Mononuclear cell (primary cell): ENCODE measurements around the gene OR51S1. TPM values are rescaled to one million over a fixed set of nuclear protein-coding genes. Genes with fewer than 3 reads are reported as not detected.
"Not testable (repeated sequence)": the region's sequence is repeated elsewhere in the genome, so short reads cannot be mapped to it uniquely, and the experiment has no call there.

Experiments used
- H3K27me3 ChIP-seq: 2 replicates; pipeline ENCODE4 v1.6.0; 2011; ENCODE audit warnings: low read length, control low read depth; ENCODE audit not compliant: insufficient read depth
- H3K4me1 ChIP-seq: 2 replicates; pipeline ENCODE4 v1.5.1; 2011; ENCODE audit warnings: mild to moderate bottlenecking, low read length, control low read depth; ENCODE audit not compliant: insufficient read depth
- H3K4me3 ChIP-seq: 2 replicates; pipeline ENCODE4 v1.5.1; 2011; ENCODE audit warnings: mild to moderate bottlenecking, low read length, moderate library complexity
- H3K9me3 ChIP-seq: 2 replicates; pipeline ENCODE4 v1.5.1; 2011; ENCODE audit warnings: low read depth, mild to moderate bottlenecking, control low read depth, low read length
- total RNA-seq: library from RNA; depleted of rRNA; stranded (reverse); fragments of >200 nt; gene quantifications from one replicate; pipeline ENCODE4 v1.2.3, GENCODE V29; 2012

Gene OR51S1
- total RNA-seq, 1 donor = not detected

DNA sequence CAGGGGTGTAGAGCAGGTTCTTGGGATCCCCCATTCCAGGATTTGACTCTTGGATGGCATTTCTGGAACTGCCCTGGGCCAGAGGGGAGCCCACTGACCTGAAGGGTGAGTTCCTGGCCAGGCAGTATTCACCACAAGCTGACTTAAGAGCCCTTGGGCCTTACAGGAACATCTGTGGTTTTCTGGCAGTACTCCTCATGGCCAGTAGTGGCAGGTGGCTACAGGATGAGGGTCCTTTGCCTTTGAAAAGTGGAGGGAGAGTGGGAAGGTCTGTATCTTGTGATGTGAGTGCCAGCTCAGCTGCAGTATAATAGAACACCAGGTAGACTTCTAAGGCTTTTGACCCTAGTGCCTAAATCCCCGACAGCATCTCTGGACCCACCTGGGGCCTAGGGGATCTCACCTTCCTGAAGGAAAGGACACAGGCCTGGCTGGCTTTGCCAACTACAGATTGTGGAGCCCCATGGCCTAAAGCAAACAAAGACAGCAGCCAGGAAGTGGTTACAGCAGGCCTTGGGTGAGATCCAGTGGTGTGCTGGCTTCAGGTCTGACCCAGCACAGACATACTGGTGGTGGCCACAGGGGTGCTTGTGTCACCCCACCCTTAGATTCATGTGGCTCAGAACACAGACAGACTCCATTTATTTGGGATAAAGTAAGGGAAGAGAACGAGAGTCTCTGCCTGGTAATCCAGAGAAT, 9.0 kb downstream of the OR51S1 start:
- Histone ChIP-seq H3K4me3 (no peak overlapping the region), H3K4me1 (no peaks in the 10 kb centered on the region), H3K9me3 (no peaks in the 10 kb centered on the region), H3K27me3 (no peaks in the 10 kb centered on the region)

- Histone ChIP-seq H3K4me3 (no peak overlapping the region), H3K27me3 (no peaks in the 10 kb centered on the region), H3K4me1 (no peaks in the 10 kb centered on the region), H3K9me3 (no peaks in the 10 kb centered on the region)
Observed at GRCh38 chr11:4830909-4831308, 18.1 kb downstream of the OR51S1 start.

DNA sequence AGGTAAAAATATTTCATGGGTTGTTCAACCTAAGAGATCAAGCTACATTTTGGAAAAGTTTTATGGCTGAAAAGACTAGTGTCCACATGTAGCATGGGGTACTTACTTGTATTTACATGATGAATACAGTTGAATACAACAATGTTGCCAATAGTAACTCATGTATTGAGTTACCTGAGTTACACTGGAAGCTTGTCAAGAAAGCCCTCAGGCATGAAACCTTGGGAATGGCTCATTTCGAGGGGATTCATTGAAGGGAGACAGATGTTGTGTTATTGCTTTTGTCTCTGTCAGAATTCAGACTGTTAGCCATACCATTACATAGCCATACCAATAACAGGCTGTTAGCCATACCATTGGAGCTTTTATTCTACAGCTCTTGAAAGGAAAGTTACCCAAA, 18.7 kb downstream of the OR51S1 start:
- Histone ChIP-seq H3K4me1 (no peaks in the 10 kb centered on the region), H3K27me3 (no peaks in the 10 kb centered on the region), H3K9me3 (no peaks in the 10 kb centered on the region), H3K4me3 (no peak overlapping the region)

DNA sequence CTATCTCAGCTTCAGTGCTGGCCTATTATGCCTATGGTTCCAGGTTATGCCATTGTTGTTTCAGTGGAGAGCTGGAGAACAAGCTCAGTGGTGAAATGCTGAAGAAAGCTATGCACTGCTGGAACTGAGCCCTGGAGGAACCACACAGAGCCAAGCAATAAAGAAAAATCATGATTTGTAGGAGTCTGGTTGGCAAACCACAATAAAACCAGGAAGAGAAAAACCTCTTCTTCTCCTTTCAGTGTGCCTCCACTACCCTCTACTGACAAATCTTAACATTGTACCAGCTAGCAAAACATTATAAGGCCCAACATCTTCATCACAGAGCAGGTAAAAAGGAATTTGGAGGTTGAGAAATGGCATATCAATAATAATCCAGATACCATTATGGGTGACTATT, 22.6 kb downstream of the OR51S1 start:
- Histone ChIP-seq H3K27me3 (no peaks in the 10 kb centered on the region), H3K9me3 (no peaks in the 10 kb centered on the region), H3K4me3 (no peak overlapping the region), H3K4me1 (no peaks in the 10 kb centered on the region)

DNA sequence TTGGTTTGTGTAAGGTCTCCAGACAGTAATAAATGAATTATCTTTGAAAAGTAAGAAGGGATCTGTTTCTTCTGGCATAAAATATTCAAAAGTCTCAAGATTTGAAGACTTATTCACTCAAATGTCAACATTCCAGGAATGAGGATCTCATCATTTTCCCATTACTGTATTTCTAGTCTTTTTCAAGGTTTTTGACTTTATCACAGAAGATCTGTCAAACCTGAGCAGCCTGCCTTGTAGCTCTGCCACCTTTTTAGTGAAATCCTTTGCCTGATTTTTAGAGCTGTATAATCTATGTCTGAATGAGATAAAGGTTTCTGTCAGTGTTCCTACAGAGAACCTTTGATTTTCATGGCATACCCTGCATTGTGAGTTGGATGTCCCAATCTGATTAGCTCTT, 23.9 kb downstream of the OR51S1 start:
- Histone ChIP-seq H3K9me3 (no peaks in the 10 kb centered on the region), H3K27me3 (no peaks in the 10 kb centered on the region), H3K4me1 (no peaks in the 10 kb centered on the region), H3K4me3 (no peak overlapping the region)

DNA sequence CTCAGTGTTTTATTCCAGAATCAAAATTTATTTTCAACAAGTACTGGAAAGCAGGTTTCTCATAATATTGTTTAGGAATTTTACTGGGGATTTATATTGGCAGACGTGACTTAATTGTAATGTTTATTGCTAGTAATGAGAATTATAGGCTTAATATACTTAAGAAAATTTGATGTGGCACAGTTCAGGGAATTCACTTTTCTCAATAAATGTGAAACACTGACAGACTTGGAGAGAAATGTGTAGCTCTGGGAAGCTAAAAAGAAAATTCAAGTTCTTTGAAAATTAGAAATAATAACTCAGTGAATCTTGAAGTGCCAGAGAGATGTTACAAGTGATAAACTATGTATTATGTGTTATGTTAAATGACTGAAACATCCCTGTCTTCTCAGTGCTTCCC, 28.0 kb downstream of the OR51S1 start, which contains the start of gene OR51F2:
OR51F2 (plus strand) TSS at position 301 of the 400 bp plus-strand sequence. CDS start 101 bp downstream, outside the sequence.
- no peaks in the 10 kb centered on the region for H3K9me3 ChIP-seq
- no peak within 1 kb of the TSS for H3K4me3 ChIP-seq
- no peaks in the 10 kb centered on the region for H3K27me3 ChIP-seq
- H3K4me1 ChIP-seq = no peaks in the 10 kb centered on the region

DNA sequence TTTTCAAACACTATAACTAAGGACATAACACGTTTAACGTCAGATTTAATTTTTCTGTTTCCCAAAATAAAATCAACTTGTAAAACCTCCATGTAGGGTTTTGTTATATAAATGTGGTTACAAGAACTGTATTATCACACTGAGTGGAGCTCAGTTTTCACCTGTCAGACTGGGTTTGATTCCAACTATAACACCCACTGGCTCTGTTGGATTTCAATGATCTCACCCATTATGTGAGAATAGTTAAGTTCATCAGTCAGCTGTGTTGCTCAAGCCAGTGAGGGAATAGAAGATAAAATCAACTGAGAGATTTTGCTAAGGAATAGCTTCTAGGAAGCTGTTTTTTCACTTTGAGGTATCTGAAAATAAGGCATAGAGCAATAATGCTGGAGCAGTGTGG, 39.8 kb downstream of the OR51S1 start:
- Histone ChIP-seq H3K9me3 (no peaks in the 10 kb centered on the region), H3K27me3 (no peaks in the 10 kb centered on the region), H3K4me3 (no peak overlapping the region), H3K4me1 (no peaks in the 10 kb centered on the region)

- no peak overlapping the region for H3K4me3 ChIP-seq
- H3K9me3 ChIP-seq = no peaks in the 10 kb centered on the region
- no peaks in the 10 kb centered on the region for H3K4me1 ChIP-seq
- no peaks in the 10 kb centered on the region for H3K27me3 ChIP-seq
Observed at GRCh38 chr11:4808476-4808875, 40.5 kb downstream of the OR51S1 start.

DNA sequence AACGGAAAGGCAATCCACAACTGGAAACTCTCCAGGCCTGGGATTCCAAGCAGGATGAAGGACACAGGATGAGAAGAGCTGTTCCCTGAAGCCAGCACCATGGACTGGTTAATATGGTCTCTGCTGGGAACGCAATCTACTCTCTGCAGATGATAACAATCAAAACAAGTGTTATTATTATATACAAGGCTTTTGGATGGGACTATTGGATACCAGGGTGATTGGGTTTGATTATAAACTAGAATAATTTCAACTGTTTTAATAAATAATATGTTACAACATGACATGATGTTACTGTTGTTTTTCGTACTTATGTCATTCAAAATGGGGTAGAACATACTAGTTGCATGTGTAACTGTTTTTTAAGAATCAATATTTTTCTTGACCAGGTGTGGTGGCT, 44.7 kb downstream of the OR51S1 start, which contains the start of gene OR52R1:
OR52R1 (minus strand) TSS at position 101 of the 400 bp plus-strand sequence; CDS start at position 101, 0 bp downstream.
- Histone ChIP-seq H3K4me1 (no peaks in the 10 kb centered on the region), H3K27me3 (no peaks in the 10 kb centered on the region), H3K4me3 (no peak within 1 kb of the TSS), H3K9me3 (no peaks in the 10 kb centered on the region)

- not testable (repeated sequence) for H3K9me3 ChIP-seq, H3K4me1 ChIP-seq, H3K27me3 ChIP-seq, H3K4me3 ChIP-seq
Observed at GRCh38 chr11:4801316-4801715, 47.7 kb downstream of the OR51S1 start.

DNA sequence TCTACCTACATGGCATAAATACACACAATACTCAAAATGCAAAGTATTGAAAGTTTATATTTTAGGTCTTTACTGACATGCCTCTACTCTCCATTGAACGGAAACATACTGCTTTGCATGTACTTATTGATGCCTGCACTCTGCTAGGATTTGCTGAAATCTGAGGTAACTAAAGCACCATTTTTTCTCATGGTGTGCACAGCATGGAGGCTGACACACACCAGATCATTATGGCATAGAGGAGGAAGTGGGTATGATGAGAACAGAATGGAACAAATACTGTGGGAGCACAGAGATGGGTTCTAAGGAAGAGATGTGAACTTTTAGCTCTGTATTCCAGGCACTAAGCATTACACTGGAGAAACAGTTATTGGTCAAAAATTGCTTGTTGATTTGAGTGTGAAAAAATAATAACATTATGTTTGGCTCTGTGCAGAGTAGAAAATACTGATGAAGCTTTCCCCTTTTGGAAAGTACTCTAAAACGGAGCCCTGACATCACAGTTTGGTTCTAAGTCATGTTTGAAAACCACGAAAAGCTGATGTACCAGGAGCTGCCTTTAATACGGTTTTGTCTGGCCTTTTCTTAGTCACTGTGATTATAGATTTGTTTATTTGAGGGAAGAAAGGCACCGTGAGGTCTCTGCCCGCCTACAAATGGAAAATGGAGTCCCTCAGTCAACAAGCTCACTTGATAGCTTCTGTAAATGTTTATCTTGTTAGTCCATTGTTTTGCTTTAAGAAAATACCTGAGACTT, 50.4 kb downstream of the OR51S1 start:
- H3K27me3 ChIP-seq = no peaks in the 10 kb centered on the region
- no peaks in the 10 kb centered on the region for H3K9me3 ChIP-seq

More for the DNA sequence above, 50.4 kb downstream of the OR51S1 start:
- no peak overlapping the region for H3K4me3 ChIP-seq
- H3K4me1 ChIP-seq = no peaks in the 10 kb centered on the region

Other genes with a start within 250 kb of the OR51S1 start
- gene TRIM68, start 241.0 kb downstream of the OR51S1 start, total RNA-seq = 7.3 TPM
- gene OR51D1, start 211.7 kb downstream of the OR51S1 start, total RNA-seq = 0.10 TPM
- not detected for gene OR51E1, start 205.2 kb downstream of the OR51S1 start, total RNA-seq
- gene OR51E2, start 151.4 kb downstream of the OR51S1 start, total RNA-seq = 0.10 TPM
- not detected for gene MMP26, start 144.4 kb downstream of the OR51S1 start, total RNA-seq
- gene OR51F1, start 79.3 kb downstream of the OR51S1 start, total RNA-seq = not detected
- not detected for gene OR52R1, start 44.8 kb downstream of the OR51S1 start, total RNA-seq
- not detected for gene OR51F2, start 27.9 kb downstream of the OR51S1 start, total RNA-seq
- gene OR51T1, start 32.7 kb upstream of the OR51S1 start, total RNA-seq = not detected
- not detected for gene OR51A7, start 54.6 kb upstream of the OR51S1 start, total RNA-seq
- not detected for gene OR51G2, start 70.1 kb upstream of the OR51S1 start, total RNA-seq
- not detected for gene OR51G1, start 75.1 kb upstream of the OR51S1 start, total RNA-seq
- gene OR51A4, start 98.4 kb upstream of the OR51S1 start, total RNA-seq = not detected
- gene OR51A2, start 106.5 kb upstream of the OR51S1 start, total RNA-seq = not detected
- gene OR51L1, start 145.6 kb upstream of the OR51S1 start, total RNA-seq = not detected
- not detected for gene OR52J3, start 197.3 kb upstream of the OR51S1 start, total RNA-seq
- not detected for gene OR52E2, start 210.4 kb upstream of the OR51S1 start, total RNA-seq
- gene OR52E1, start 220.4 kb upstream of the OR51S1 start, total RNA-seq = not detected